Vagina (tissue), 2 donors: ENCODE results near the gene ASB6.

Source experiments
- POLR2A ChIP-seq, 2 donors: fragments of 450-650 bp; IDR thresholded peaks; one replicate each; pipeline ENCODE4 v1.6.1; 2017; ENCODE audit warnings: antibody characterized with exemption in 2 of 2, mild to moderate bottlenecking in 2 of 2, moderate library complexity in 2 of 2
- POLR2AphosphoS5 ChIP-seq, 2 donors: sonication (generic); formaldehyde crosslinking; IDR thresholded peaks; one replicate each; pipeline ENCODE4 v1.9.0; 2017; ENCODE audit warnings: antibody characterized with exemption in 2 of 2, mild to moderate bottlenecking in 2 of 2, low read depth in 1 of 2; ENCODE audit not compliant: insufficient read depth in 1 of 2
- TF ChIP-seq, protein P1 (sequence below), 3 experiments: fragments of 450-650 bp in 2 of 3; fragments of 200-600 bp in 1 of 3; sonication (generic) in 1 of 3; IDR thresholded peaks; one replicate each; pipeline ENCODE4 v1.5.1; 2017 to 2019; ENCODE audit warnings: antibody characterized with exemption in 3 of 3, mild to moderate bottlenecking in 2 of 3, moderate library complexity in 2 of 3

DNA sequence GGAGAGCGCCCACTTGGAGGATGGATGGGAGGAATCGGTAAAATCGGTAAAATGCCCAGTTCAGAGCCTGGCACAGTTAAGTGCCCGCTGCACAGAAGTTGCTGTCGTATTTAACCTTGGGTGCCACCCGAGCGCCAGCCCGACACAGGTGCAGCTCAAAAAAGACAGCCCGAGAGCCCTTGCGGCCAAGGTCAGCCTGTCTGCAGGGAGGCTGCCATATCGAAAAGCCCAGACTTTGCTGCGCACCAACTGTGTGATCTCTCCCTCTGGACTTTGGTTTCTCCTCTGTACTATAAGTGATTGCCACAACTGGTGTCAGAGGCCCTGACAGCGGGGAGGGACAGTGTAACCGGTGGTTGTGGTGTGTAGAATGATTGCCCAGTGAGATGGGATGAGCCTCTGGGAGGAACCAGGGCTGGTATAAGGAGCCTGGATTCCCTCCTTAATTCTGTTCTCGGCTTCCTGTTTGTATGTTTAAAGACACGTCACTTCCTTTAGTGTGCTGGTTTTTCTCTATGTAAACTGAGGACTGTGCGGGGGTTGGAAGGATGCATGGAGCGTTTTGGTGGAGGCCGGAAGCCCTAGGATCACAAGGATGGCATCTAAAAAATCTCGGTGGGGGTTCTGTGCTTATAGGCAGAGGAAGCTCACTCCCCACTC lies 15.2 kb downstream of the ASB6 start:
- TF ChIP-seq, protein P1, sequence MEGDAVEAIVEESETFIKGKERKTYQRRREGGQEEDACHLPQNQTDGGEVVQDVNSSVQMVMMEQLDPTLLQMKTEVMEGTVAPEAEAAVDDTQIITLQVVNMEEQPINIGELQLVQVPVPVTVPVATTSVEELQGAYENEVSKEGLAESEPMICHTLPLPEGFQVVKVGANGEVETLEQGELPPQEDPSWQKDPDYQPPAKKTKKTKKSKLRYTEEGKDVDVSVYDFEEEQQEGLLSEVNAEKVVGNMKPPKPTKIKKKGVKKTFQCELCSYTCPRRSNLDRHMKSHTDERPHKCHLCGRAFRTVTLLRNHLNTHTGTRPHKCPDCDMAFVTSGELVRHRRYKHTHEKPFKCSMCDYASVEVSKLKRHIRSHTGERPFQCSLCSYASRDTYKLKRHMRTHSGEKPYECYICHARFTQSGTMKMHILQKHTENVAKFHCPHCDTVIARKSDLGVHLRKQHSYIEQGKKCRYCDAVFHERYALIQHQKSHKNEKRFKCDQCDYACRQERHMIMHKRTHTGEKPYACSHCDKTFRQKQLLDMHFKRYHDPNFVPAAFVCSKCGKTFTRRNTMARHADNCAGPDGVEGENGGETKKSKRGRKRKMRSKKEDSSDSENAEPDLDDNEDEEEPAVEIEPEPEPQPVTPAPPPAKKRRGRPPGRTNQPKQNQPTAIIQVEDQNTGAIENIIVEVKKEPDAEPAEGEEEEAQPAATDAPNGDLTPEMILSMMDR (IDR thresholded peaks at IDR 0.05) = no peak
- TF ChIP-seq POLR2AphosphoS5 (IDR thresholded peaks at IDR 0.05; ENCODE audit: insufficient read depth in 1 of 2, low read depth in 1 of 2) (no peak), POLR2A (IDR thresholded peaks at IDR 0.05) (no peak)
